H7 (cell line): ENCODE data around the gene HPS3. TPM values are rescaled to one million over a fixed set of nuclear protein-coding genes. Genes with fewer than 3 reads are reported as not detected.
"Not testable (repeated sequence)": the region's sequence is repeated elsewhere in the genome, so short reads cannot be mapped to it uniquely, and the experiment has no call there.

Source experiments
- DNase-seq: peaks from one replicate; pipeline ENCODE4 v3.0.0; 2012
- H3K27me3 ChIP-seq: 2 replicates; pipeline ENCODE4 v1.6.0; 2011; ENCODE audit warnings: mild to moderate bottlenecking, low read length; ENCODE audit not compliant: control insufficient read depth, insufficient read depth
- H3K36me3 ChIP-seq: replicated peaks from 2 replicates; pipeline ENCODE4 v1.5.1; 2011; ENCODE audit warnings: low read length; ENCODE audit not compliant: control insufficient read depth, insufficient read depth
- H3K4me3 ChIP-seq: 2 replicates; pipeline ENCODE4 v1.5.1; 2011; ENCODE audit warnings: low read depth, mild to moderate bottlenecking, control low read depth, low read length, moderate library complexity; ENCODE audit not compliant: insufficient read depth
- total RNA-seq: library from RNA; depleted of rRNA; stranded (reverse); fragments of >200 nt; shearing (Covaris generic); gene quantifications from 2 replicates; pipeline ENCODE4 v1.2.3, GENCODE V29; 2014; rRNA removed

HPS3 gene
- total RNA-seq, 1 experiment from 2014 or later = 0.14 TPM

DNA sequence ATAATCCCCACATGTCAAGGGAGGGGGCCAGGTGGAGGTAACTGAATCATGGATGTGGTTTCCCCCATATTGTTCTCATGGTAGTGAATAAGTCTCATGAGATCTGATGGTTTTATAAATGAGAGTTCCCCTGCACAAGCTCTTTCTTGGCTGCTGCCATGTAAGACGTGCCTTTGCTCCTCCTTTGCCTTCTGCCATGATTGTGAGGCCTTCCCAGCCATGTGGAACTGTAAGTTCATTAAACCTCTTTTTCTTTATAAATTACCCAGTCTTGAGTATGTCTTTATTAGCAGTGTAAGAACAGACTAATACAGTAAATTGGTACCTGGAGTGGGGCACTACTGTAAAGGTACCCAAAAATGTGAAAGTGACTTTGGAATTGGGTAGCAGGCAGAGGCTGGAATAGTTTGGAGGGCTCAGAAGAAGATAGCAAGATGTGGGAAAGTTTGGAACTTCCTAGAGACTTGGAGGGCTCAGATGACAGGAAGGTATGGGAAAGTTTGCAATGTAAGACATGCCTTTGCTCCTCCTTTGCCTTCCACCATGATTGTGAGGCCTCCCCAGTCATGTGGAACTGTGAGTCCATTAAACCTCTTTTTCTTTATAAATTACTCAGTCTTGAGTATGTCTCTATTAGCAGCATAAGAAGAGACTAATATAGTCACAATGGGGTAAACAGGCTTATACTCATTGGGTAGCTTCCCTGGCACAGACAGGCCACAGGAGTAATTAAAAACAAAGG is 90.1 kb downstream of the HPS3 start:
- H3K4me3 ChIP-seq, DNase-seq, H3K36me3 ChIP-seq, H3K27me3 ChIP-seq: not testable (repeated sequence)

DNA sequence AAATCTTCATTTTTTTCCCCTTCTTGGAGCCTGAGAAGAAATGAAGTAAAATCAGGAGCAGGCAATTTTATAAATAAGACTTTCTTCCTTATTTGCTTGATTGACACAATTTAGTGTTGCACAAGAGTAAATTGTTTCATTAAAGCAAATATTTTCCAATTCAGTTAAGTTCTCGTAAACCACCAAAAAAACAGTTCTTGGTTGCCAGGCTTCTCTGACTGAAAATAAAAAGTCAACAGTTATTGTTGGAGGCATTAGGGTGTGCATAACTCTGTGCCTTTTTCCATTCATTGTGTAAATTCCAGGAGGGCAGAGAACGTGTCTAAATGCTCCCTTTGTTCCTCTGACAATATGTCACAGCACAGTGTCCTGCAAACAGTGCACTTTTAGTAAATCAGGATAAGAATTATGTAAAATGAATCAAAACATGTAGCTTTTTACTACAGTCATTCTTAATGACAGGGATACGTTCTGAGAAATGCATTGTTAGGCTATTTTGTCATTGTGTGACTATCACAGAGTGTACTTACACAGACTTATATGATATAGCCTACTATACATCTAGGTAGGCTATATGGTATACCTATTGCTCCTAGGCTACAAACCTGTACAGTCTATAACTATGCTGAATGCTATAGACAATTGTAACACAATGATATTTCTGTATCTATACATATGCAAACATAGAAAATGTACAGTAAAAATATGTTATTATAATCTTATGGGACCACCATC is 92.5 kb downstream of the HPS3 start, which contains the start of gene CP:
TSS of gene CP (minus strand) at position 47 of the 735 bp plus-strand sequence. CDS start at position 10, 37 bp downstream.
- Histone ChIP-seq H3K4me3 (no peak within 1 kb of the TSS), H3K36me3 (no peaks in the 10 kb centered on the region), H3K27me3 (no peaks in the 10 kb centered on the region)
- no peak for DNase-seq

Other genes starting within 250 kb of the HPS3 start
- 24.5 and 34.2 TPM in 2 replicates for gene GYG1, start 138.1 kb upstream of the HPS3 start, total RNA-seq
- gene HLTF, start 43.1 kb upstream of the HPS3 start, total RNA-seq = 48.6 and 74.2 TPM in 2 replicates
- gene CP, start 92.2 kb downstream of the HPS3 start, total RNA-seq = 0.21 and 0.59 TPM in 2 replicates
- 2.6 and 4.9 TPM in 2 replicates for gene TM4SF18, start 204.0 kb downstream of the HPS3 start, total RNA-seq
- gene TM4SF1, start 248.0 kb downstream of the HPS3 start, total RNA-seq = 0.07 TPM in 1 of 2 replicates, not detected in the other